ENCODE measurements around the gene FSTL4.
"Not testable (repeated sequence)": the region's sequence is repeated elsewhere in the genome, so short reads cannot be mapped to it uniquely, and the experiment has no call there.

The FSTL4 gene

GRCh38 chr5:133219296-133219695, 393.0 kb downstream of the FSTL4 start:
- DNase-seq (ENCODE audit: extremely low read depth, low read depth), result no peak
- no peak for TF ChIP-seq CTCF (IDR thresholded peaks at IDR 0.05; ENCODE audit: low read depth, low read length)

GRCh38 chr5:133216138-133216537, 396.2 kb downstream of the FSTL4 start:
- not testable (repeated sequence) for DNase-seq (ENCODE audit: extremely low read depth, low read depth)

GRCh38 chr5:133214153-133214820, 398.1 kb downstream of the FSTL4 start:
- no peak for DNase-seq (ENCODE audit: extremely low read depth, low read depth)
- no peak for TF ChIP-seq CTCF (IDR thresholded peaks at IDR 0.05; ENCODE audit: low read depth, low read length)

- DNase-seq (ENCODE audit: extremely low read depth, low read depth), result no peak
- no peak for TF ChIP-seq CTCF (IDR thresholded peaks at IDR 0.05; ENCODE audit: low read depth, low read length)
Measured at GRCh38 chr5:133205649-133206048, 406.7 kb downstream of the FSTL4 start.

- DNase-seq (ENCODE audit: extremely low read depth, low read depth), result peak; percentile 25
- TF ChIP-seq CTCF (IDR thresholded peaks at IDR 0.05; ENCODE audit: low read depth, low read length), result no peak
Measured at GRCh38 chr5:133205204-133205603, 407.1 kb downstream of the FSTL4 start.

- TF ChIP-seq CTCF (IDR thresholded peaks at IDR 0.05; ENCODE audit: low read depth, low read length), result no peak
- DNase-seq (ENCODE audit: extremely low read depth, low read depth), result no peak
Measured at GRCh38 chr5:133203317-133204305, 408.7 kb downstream of the FSTL4 start.

GRCh38 chr5:133202066-133202665, 410.2 kb downstream of the FSTL4 start:
- no peak for DNase-seq (ENCODE audit: extremely low read depth, low read depth)
- TF ChIP-seq CTCF (IDR thresholded peaks at IDR 0.05; ENCODE audit: low read depth, low read length), result no peak
